ENCODE data around the gene FAM20A. TPM values are rescaled to one million over a fixed set of nuclear protein-coding genes. Genes with fewer than 3 reads are reported as not detected.
"Not testable (repeated sequence)": the region's sequence is repeated elsewhere in the genome, so short reads cannot be mapped to it uniquely, and the experiment has no call there.

Gene FAM20A
- total RNA-seq, 2 experiments from 2014 or later: not detected

DNA sequence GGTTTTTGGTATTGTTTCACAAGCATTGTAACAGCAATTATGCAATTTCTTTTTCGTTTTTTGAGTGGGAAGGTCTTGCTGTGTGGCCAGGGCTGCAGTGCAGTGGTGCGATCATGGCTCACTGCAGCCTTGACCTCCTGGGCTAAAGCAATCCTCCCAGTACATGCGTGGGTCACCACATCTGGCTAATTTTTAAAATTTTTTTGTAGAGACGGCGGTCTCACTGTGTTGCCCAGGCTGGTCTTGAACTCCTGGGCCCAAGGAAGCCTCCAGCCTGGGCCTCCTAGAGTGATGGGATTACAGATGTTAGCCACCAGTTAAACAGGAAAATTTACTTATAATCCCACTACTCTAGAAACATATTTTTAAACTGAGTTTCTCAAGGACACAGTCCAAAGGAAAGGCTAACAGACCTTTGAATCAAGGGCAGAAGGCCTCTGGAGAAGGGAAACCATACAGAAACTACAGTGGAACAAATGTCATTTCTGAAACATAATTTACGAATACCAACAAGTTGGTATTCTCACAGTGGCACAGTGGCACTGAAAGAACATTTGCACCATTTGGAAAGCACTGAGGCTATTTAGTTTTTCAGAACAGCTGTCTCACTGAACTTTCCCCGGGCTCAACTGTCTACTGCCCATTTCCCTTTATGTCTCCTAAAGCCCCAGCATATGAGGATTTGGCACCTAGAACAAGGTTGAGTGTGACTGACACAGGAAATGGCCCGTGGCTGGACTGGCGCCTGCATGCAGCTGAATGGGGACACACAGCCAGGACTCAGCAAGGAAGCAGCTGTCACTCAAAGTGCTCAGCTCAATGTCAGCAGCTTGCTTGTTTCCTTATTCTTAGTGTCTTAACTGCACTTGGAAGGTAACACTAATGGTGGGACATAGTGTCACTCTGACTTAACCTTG is 91.8 kb downstream of the FAM20A start:
- CTCF ChIA-PET: interaction anchor here (0.6 kb wide), 1 partner anchor 50 kb away, joined by 3 read pairs; no protein-coding TSS in a partner anchor
- H3K4me1 Mint-ChIP-seq (ENCODE audit: low read depth): peaks cover 20% of the 10 kb centered on the region
- H3K27ac Mint-ChIP-seq: no peak overlapping the region
- DNase-seq: no peak
- intact Hi-C loops (cut with micrococcal nuclease): loop anchor here (5.0 kb wide), 3 partner anchors 302 to 472 kb away; partner anchors contain the start of gene KPNA2
- H3K27me3 Mint-ChIP-seq (ENCODE audit: low read depth): no peaks in the 10 kb centered on the region
- H3K9me3 Mint-ChIP-seq: no peaks in the 10 kb centered on the region
- peaks cover 3% of the 10 kb centered on the region for H3K36me3 Mint-ChIP-seq (ENCODE audit: low read depth)
- no peak overlapping the region for H3K4me3 Mint-ChIP-seq

DNA sequence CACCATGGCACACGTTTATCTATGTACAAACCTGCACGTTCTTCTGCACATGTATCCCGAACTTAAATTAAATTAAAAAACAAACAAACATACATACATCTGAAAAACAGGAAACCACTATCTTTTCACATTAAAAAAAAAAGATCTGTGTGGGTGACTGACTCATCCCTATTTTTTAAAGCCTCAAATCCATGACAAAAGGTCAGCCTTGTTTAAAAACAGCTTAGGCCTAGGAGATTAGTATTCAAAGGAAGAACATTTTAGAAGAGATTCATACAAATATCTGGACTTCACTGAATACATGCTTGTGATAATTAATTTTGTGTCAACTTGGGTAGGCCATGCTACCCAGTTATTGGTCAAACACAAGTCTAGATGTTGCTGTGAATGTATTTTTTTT is 93.6 kb downstream of the FAM20A start:
- Mint-ChIP-seq H3K36me3 (ENCODE audit: low read depth) (peaks cover 1% of the 10 kb centered on the region), H3K27me3 (ENCODE audit: low read depth) (no peaks in the 10 kb centered on the region), H3K4me1 (ENCODE audit: low read depth) (peaks cover 8% of the 10 kb centered on the region), H3K27ac (no peak overlapping the region), H3K9me3 (no peaks in the 10 kb centered on the region), H3K4me3 (no peak overlapping the region)
- intact Hi-C loops (cut with micrococcal nuclease): no loop called here
- CTCF ChIA-PET: interaction anchor here (0.7 kb wide), 1 partner anchor 9 kb away, joined by 5 read pairs; no protein-coding TSS in a partner anchor
- DNase-seq: no peak

DNA sequence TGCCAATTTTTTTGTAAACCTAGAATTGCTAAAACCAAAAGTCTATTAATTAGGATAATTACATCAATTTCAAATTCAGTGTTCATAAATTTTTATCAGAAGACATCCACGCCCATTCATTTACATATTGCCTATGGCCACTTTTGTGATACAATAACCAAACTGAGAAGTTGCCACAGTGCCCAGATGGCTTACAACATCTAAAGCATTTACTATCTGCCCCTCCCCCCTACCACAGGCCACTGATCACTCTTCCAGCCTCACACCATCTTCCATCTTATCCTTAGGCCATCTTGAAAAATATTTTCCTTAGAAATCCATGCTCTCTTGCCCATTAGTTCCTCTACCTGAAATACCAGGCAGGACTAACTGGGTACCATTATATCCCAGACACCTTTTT is 95.2 kb downstream of the FAM20A start:
- DNase-seq: no peak
- intact Hi-C loops (cut with micrococcal nuclease): no loop called here
- peaks cover 6% of the 10 kb centered on the region for H3K4me1 Mint-ChIP-seq (ENCODE audit: low read depth)
- peaks cover 3% of the 10 kb centered on the region for H3K27me3 Mint-ChIP-seq (ENCODE audit: low read depth)
- CTCF ChIA-PET: no interaction called here
- no peak overlapping the region for H3K27ac Mint-ChIP-seq
- H3K36me3 Mint-ChIP-seq (ENCODE audit: low read depth): no peaks in the 10 kb centered on the region
- H3K9me3 Mint-ChIP-seq: no peaks in the 10 kb centered on the region
- H3K4me3 Mint-ChIP-seq: no peak overlapping the region

DNA sequence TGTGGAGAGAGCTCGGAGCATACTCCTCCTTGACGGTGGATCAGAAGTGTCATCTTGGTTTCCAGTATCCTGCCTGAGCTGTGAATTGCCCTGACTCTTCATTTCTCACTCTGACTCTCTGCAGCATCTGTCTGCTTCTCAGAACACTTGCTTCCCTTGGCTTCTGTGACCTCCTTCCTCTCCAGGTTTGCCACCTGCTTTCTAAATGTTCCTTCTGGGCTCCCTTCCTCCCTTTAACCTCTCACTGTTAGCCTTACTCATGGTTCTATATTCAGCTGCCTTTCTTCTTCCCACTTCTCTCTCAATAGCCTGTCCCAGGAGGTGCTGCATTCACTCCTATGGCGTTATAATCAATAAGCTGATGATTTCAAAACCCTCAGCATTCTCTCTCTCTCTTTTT is 100.1 kb downstream of the FAM20A start:
- Mint-ChIP-seq H3K4me1 (ENCODE audit: low read depth) (peaks cover 16% of the 10 kb centered on the region), H3K27ac (no peak overlapping the region), H3K36me3 (ENCODE audit: low read depth) (no peaks in the 10 kb centered on the region), H3K27me3 (ENCODE audit: low read depth) (peaks cover 3% of the 10 kb centered on the region), H3K9me3 (no peaks in the 10 kb centered on the region), H3K4me3 (no peak overlapping the region)
- CTCF ChIA-PET: interaction anchor here (0.7 kb wide), 1 partner anchor 11 kb away, joined by 3 read pairs; the partner anchor contains the start of gene PRKAR1A
- DNase-seq: no peak
- intact Hi-C loops (cut with micrococcal nuclease): no loop called here

DNA sequence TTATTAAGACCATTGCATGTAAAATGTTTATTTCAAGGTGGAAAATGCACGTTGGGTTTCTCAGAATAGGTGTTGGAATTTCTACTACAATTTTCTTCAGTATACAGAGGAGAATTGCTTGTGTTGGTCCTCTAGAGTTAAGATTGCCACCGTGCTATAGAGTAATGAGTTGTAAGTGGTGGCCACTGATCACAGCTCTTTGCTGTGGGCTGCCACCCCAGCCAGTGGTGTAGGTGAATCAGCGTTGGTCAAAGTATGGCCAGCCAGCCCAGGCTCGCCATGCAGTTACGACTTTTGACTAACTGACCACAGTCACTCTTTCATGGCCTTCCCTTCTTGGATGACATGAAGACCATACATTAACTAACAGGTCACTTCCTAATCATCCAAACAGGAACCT is 101.6 kb downstream of the FAM20A start:
- no peaks in the 10 kb centered on the region for H3K36me3 Mint-ChIP-seq (ENCODE audit: low read depth)
- H3K27me3 Mint-ChIP-seq (ENCODE audit: low read depth): peaks cover 3% of the 10 kb centered on the region
- CTCF ChIA-PET: no interaction called here
- H3K9me3 Mint-ChIP-seq: no peaks in the 10 kb centered on the region
- intact Hi-C loops (cut with micrococcal nuclease): loop anchor here (2.0 kb wide), 1 partner anchor 13 kb away; the partner anchor contains the start of gene PRKAR1A
- H3K4me3 Mint-ChIP-seq: no peak overlapping the region
- peaks cover 16% of the 10 kb centered on the region for H3K4me1 Mint-ChIP-seq (ENCODE audit: low read depth)
- H3K27ac Mint-ChIP-seq: no peak overlapping the region
- no peak for DNase-seq

DNA sequence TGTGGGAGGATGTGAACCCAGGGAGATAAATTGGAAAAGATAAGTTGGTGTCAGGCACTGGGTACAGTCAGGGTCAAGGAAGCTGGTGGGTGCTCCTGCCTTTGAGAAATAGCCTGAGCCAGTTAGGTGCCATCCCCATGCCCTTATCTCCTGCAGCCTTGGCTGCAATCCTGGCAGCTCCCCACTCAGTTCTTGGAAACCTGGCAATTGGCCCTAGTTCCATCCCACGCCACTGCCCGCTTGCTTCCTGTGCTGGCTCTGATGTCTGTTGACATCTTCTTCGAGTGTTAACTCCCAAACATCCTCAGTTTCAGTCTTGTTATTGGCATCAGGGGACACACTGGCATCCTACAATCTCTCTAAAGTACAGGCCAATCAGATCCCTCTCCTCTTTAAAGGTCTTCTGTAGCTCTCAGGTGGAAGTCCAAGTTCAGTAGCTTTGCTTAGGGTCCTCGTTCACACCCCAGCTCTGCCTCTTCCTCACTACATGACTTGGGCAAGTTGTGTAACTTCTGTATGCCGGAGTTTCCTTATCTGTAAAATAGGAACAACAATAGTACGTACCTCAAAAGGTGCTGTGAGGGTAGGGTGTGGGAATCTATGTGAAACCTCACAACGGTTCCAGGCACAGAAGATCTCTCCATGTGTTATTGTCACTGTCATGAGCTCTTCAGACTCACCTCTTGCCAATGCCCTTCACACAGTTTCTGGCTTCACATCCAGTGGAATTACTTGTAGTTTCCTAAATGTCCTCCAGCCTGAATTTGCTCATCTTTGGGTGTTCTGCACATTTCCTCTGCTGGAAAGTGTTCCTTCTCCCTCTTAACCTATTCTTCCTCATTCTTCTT is 102.5 kb downstream of the FAM20A start:
- Mint-ChIP-seq H3K4me1 (ENCODE audit: low read depth) (peaks cover 16% of the 10 kb centered on the region), H3K27me3 (ENCODE audit: low read depth) (peaks cover 3% of the 10 kb centered on the region), H3K9me3 (no peaks in the 10 kb centered on the region), H3K4me3 (no peak overlapping the region), H3K36me3 (ENCODE audit: low read depth) (no peaks in the 10 kb centered on the region), H3K27ac (no peak overlapping the region)
- CTCF ChIA-PET: interaction anchor here (0.5 to 2.3 kb wide), 8 partner anchors 9 to 324 kb away, joined by 3 to 12 read pairs (median 4); no protein-coding TSS in a partner anchor
- DNase-seq: no peak
- intact Hi-C loops (cut with micrococcal nuclease): loop anchor here (2.0 kb wide), 1 partner anchor 14 kb away; the partner anchor contains the start of gene PRKAR1A

DNA sequence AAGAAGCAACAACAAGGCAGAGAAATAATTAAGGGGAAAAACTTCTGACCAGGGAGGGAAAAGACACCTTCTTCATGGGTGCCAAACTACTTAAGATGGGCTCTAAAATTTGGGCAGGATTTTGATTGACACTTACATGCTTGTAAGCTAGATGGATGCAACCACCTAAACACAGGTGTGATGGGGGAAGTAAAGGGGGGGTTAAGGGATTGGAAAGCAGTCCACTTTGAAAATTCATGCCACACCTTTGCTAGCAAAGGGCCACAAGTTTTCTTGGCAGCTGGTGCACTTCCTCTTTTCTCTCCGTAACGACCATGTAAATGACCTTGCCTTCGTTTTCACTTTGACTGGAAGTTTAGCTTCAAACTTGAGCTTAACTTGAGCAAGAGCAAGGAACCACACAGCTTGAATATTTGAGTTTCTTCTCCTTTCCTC is 103.3 kb downstream of the FAM20A start:
- intact Hi-C loops (cut with micrococcal nuclease): loop anchor here (2.0 kb wide), 1 partner anchor 15 kb away; the partner anchor contains the start of gene PRKAR1A
- peaks cover 3% of the 10 kb centered on the region for H3K27me3 Mint-ChIP-seq (ENCODE audit: low read depth)
- no peaks in the 10 kb centered on the region for H3K36me3 Mint-ChIP-seq (ENCODE audit: low read depth)
- CTCF ChIA-PET: interaction anchor here (0.5 to 2.3 kb wide), 7 partner anchors 10 to 323 kb away, joined by 3 to 12 read pairs (median 3); no protein-coding TSS in a partner anchor
- peaks cover 16% of the 10 kb centered on the region for H3K4me1 Mint-ChIP-seq (ENCODE audit: low read depth)
- DNase-seq: peak; percentile 22
- peak overlapping the region; percentile 16 for H3K4me3 Mint-ChIP-seq
- no peaks in the 10 kb centered on the region for H3K9me3 Mint-ChIP-seq
- H3K27ac Mint-ChIP-seq: peak overlapping the region; percentile 36

DNA sequence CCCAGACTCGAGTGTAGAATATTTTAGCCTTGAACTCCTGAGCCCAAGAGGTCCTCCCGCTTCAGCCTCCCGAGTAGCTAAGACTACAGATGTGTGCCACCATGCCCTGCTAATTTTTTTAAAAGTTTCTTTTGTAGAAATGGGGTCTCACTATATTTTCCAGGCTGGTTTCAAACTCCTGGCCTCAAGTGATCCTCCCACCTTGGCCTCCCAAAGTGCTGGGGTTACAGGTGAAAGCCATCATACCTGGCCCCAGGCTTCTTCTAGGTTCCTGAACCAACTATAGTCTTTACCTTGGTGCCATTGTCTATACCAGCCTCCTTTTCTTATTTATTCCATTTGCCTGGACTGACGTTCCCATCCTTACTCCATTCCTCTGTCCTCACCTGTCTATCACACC is 106.1 kb downstream of the FAM20A start:
- Mint-ChIP-seq H3K36me3 (ENCODE audit: low read depth) (no peaks in the 10 kb centered on the region), H3K9me3 (no peaks in the 10 kb centered on the region), H3K27me3 (ENCODE audit: low read depth) (no peaks in the 10 kb centered on the region), H3K4me3 (no peak overlapping the region), H3K4me1 (ENCODE audit: low read depth) (peaks cover 16% of the 10 kb centered on the region), H3K27ac (no peak overlapping the region)
- intact Hi-C loops (cut with micrococcal nuclease): no loop called here
- CTCF ChIA-PET: no interaction called here
- no peak for DNase-seq

DNA sequence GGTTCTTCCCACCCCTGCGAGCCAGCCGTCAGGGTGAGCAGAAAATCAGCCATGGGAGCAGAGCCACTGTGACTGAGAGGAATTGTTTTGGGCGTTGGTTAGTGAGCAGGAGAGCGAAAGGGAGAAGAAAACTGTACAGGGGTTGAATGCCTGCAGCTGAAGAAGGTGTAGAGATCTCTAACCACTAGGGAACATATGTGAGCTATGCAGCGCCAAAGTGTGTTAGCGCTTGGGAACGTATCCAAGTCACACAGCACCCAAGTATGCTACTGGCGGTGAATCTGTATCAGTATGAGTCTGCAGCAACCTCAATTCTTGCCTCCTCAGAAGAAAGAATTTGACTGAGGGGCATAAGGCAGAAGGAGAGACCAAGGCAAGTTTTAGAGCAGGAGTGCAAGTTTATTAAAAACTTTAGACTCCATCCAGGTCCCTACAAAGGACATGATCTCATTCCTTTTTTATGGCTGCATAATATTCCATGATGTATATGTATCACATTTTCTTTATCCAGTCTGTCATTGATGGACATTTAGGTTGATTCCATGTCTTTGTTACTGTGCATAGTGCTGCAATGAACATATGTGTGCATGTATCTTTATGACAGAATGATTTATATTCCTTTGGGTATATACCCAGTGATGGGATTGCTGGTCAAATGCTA is 108.6 kb downstream of the FAM20A start:
- DNase-seq; H3K27ac Mint-ChIP-seq; H3K4me1 Mint-ChIP-seq (ENCODE audit: low read depth); intact Hi-C loops (cut with micrococcal nuclease); H3K36me3 Mint-ChIP-seq (ENCODE audit: low read depth); H3K4me3 Mint-ChIP-seq; H3K9me3 Mint-ChIP-seq; H3K27me3 Mint-ChIP-seq (ENCODE audit: low read depth): not testable (repeated sequence)
- CTCF ChIA-PET: interaction anchor here (0.6 kb wide), 1 partner anchor 257 kb away, joined by 4 read pairs; no protein-coding TSS in a partner anchor

DNA sequence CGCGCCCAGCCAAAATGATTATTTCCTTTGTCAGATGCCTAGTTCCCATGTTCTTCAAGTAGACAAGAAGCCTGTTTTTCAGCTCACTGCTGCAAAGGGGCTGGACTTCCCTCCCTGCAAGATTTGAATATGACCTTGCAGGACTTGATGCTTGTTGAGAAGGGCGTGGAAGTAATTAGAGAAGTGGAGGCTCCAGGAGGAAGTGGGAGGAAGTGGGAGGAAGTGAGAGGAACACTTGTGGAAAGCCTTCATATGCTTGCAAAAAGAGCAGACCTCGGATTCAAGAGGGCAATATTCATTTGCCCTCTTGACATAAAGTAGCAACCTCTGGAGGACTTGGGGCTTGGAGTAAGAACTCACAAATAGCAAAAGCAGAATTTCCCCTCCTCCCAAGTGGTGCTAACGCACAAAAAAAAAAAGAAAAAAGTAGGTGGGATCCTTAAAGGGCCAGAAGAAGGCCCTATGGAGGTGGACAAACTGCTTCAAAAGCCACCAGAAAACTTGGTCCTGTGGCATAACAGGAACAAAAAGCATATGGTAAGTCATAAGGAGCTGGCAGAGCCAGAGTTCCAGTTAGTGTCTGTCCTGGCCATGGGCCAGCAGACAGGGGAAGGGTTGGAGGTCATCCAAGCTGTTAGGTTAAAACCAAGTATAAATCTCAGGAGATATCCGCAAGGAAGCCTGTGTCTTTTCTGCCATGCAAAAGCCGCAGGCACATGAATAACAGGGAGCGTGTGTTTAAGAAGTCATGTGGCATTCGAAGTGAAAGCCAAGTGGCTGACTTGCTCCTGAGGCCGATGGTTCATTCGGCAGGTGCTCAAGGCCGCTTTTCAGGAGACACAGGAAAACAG is 109.6 kb downstream of the FAM20A start:
- H3K4me3 Mint-ChIP-seq: no peak overlapping the region
- H3K4me1 Mint-ChIP-seq (ENCODE audit: low read depth): peaks cover 13% of the 10 kb centered on the region
- H3K36me3 Mint-ChIP-seq (ENCODE audit: low read depth): no peaks in the 10 kb centered on the region
- DNase-seq: no peak
- no peaks in the 10 kb centered on the region for H3K9me3 Mint-ChIP-seq
- intact Hi-C loops (cut with micrococcal nuclease): no loop called here
- H3K27ac Mint-ChIP-seq: no peak overlapping the region
- CTCF ChIA-PET: no interaction called here
- no peaks in the 10 kb centered on the region for H3K27me3 Mint-ChIP-seq (ENCODE audit: low read depth)

DNA sequence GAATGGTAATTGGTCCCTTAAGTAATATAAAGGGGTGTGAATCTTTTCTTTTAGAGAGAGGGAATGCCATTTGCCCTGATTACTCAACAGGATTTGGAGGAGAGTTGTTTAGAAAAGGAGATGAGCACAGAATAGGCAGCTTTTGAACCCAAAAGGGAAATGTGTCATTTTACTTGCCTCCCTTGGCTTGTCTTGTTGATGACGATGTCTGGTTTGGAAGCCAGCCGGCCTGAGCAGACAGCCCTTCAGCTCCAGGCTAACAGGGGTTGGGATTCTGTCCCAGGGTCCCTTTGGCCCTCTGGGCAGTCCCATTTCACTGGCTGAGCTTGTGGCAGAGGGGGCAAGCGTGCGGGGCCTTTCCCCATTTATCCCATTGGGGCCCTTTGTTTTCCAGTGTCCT is 111.2 kb downstream of the FAM20A start:
- DNase-seq: no peak
- peaks cover 15% of the 10 kb centered on the region for H3K4me1 Mint-ChIP-seq (ENCODE audit: low read depth)
- CTCF ChIA-PET: no interaction called here
- H3K27me3 Mint-ChIP-seq (ENCODE audit: low read depth): no peaks in the 10 kb centered on the region
- H3K4me3 Mint-ChIP-seq: no peak overlapping the region
- intact Hi-C loops (cut with micrococcal nuclease): no loop called here
- no peaks in the 10 kb centered on the region for H3K9me3 Mint-ChIP-seq
- no peak overlapping the region for H3K27ac Mint-ChIP-seq
- H3K36me3 Mint-ChIP-seq (ENCODE audit: low read depth): no peaks in the 10 kb centered on the region

All from activated naive CD4-positive, alpha-beta T cell treated with anti-CD3 and anti-CD28 coated beads for 36 hours (primary cell).